Thyroid gland (tissue), 4 donors: Measurements from ENCODE around the gene POLD1.

ENCODE experiments used
- POLR2A ChIP-seq, 2 donors: fragments of 450-650 bp; IDR thresholded peaks; one replicate each; pipeline ENCODE4 v1.6.1; 2017; ENCODE audit warnings: antibody characterized with exemption in 2 of 2, mild to moderate bottlenecking in 2 of 2, moderate library complexity in 1 of 2
- TF ChIP-seq, protein P1 (sequence below), 6 experiments: fragments of 200-600 bp in 3 of 6; fragments of 450-650 bp in 3 of 6; sonication (generic) in 3 of 6; IDR thresholded peaks; one replicate each; pipeline ENCODE4 v1.5.1; 2016 to 2019; ENCODE audit warnings: antibody characterized with exemption in 6 of 6, mild to moderate bottlenecking in 2 of 6, inconsistent platforms in 1 of 6, moderate library complexity in 1 of 6

DNA sequence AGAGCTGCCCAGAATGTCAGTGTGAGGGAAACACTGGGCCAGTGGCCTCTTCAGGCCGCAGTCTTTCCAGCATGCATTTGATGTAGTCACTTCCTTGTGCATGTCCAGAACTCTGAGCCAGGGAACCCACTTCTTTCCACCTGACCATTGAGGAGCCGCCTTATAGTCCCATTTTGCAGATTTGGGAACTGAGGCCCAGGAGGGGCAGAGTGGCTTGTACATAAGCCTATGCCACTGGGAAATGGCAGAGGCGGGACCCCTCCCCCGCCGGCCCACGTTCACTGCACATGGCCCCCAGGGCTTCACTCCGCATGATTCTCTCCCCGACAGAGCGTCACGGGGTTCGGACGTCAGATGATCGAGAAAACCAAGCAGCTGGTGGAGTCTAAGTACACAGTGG is 28.9 kb downstream of the POLD1 start:
- TF ChIP-seq, protein P1, sequence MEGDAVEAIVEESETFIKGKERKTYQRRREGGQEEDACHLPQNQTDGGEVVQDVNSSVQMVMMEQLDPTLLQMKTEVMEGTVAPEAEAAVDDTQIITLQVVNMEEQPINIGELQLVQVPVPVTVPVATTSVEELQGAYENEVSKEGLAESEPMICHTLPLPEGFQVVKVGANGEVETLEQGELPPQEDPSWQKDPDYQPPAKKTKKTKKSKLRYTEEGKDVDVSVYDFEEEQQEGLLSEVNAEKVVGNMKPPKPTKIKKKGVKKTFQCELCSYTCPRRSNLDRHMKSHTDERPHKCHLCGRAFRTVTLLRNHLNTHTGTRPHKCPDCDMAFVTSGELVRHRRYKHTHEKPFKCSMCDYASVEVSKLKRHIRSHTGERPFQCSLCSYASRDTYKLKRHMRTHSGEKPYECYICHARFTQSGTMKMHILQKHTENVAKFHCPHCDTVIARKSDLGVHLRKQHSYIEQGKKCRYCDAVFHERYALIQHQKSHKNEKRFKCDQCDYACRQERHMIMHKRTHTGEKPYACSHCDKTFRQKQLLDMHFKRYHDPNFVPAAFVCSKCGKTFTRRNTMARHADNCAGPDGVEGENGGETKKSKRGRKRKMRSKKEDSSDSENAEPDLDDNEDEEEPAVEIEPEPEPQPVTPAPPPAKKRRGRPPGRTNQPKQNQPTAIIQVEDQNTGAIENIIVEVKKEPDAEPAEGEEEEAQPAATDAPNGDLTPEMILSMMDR (IDR thresholded peaks at IDR 0.05): no peak
- no peak for TF ChIP-seq POLR2A (IDR thresholded peaks at IDR 0.05)
